ENCODE results near the gene OTOP3.

The OTOP3 gene

DNA sequence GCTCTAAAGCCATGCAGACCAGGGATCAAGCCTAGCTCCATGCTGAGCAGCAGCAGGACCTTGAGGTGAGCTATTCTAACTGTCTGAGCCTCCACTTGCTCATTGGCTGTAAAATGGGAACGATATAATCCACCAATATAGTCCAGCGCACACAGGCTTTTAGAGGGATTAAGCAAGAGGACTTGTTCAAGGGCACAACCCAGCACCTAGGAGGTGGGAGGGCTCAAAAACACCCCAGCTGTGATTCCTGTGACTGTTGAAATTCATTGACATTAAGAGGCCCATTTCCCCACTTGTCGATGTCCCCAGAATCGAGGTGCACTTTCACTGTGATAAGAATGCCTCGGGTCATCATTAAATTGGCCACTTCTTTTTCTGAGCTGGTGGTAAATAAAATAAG is 16.8 kb upstream of the OTOP3 start:
- H3K4me3 ChIP-seq (replicated peaks; ENCODE audit: low read depth, low read length): no peak overlapping the region
- TF ChIP-seq CTCF (IDR thresholded peaks at IDR 0.05; ENCODE audit: low read length, missing control alignments): no peak
- no peak for DNase-seq (ENCODE audit: low read depth)

GRCh38 chr17:74919440-74920305 is 16.0 kb upstream of the OTOP3 start:
- no peak for DNase-seq (ENCODE audit: low read depth)

GRCh38 chr17:74920306-74920620 is 15.4 kb upstream of the OTOP3 start:
- DNase-seq (ENCODE audit: low read depth): no peak
- TF ChIP-seq CTCF (IDR thresholded peaks at IDR 0.05; ENCODE audit: low read length, missing control alignments): no peak
- H3K4me3 ChIP-seq (replicated peaks; ENCODE audit: low read depth, low read length): no peak overlapping the region

More at GRCh38 chr17:74919440-74920305, 16.0 kb upstream of the OTOP3 start:
- no peak overlapping the region for H3K4me3 ChIP-seq (replicated peaks; ENCODE audit: low read depth, low read length)
- TF ChIP-seq CTCF (IDR thresholded peaks at IDR 0.05; ENCODE audit: low read length, missing control alignments): no peak

- no peak for TF ChIP-seq CTCF (IDR thresholded peaks at IDR 0.05; ENCODE audit: low read length, missing control alignments)
- no peak overlapping the region for H3K4me3 ChIP-seq (replicated peaks; ENCODE audit: low read depth, low read length)
Measured at GRCh38 chr17:74920642-74921025, 15.1 kb upstream of the OTOP3 start.

GRCh38 chr17:74921026-74921681 is 14.5 kb upstream of the OTOP3 start:
- H3K4me3 ChIP-seq (replicated peaks; ENCODE audit: low read depth, low read length): no peak overlapping the region
- TF ChIP-seq CTCF (IDR thresholded peaks at IDR 0.05; ENCODE audit: low read length, missing control alignments): no peak
- DNase-seq (ENCODE audit: low read depth): no peak

More at GRCh38 chr17:74920642-74921025, 15.1 kb upstream of the OTOP3 start:
- no peak for DNase-seq (ENCODE audit: low read depth)

DNA sequence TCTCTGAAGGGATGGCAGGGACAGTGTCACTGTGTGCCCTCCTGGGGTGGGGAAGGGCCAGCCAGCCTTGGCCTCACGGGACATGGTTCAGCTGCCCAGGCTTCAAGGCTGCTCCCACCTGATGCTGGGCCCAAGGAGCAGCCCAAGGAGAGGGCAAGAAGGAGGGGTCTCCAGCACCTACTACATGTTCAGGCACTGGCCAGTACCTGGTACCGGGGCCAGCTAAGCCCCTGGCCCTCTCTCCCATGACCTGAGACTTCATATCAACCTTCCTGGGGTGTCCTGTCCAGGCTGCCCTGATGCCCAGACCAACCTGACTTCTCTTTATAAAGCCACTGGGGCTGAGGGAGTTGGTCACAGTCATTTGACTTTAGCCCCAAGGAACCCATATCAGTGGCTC is 13.9 kb upstream of the OTOP3 start:
- no peak for DNase-seq (ENCODE audit: low read depth)
- no peak overlapping the region for H3K4me3 ChIP-seq (replicated peaks; ENCODE audit: low read depth, low read length)
- TF ChIP-seq CTCF (IDR thresholded peaks at IDR 0.05; ENCODE audit: low read length, missing control alignments): no peak

Measured in fibroblast of pulmonary artery (primary cell).